Pancreas (tissue), 10 donors: Measurements from ENCODE around the gene PSORS1C2. TPM values are rescaled to one million over a fixed set of nuclear protein-coding genes. Genes with fewer than 3 reads are reported as not detected.
A peak's percentile ranks its signal among the peaks of the same experiment; 100 is the strongest.

Source experiments
- ATAC-seq, 4 donors: fragments of 200-7000 bp; cut with Tn5 transposase; one replicate each; pipeline versions ENCODE4 v1.8.0 to v1.9.1; 2020; ENCODE audit warnings: mild to moderate bottlenecking in 4 of 4, moderate library complexity in 4 of 4
- DNase-seq, 6 donors: peaks; one replicate each; pipeline ENCODE4 v3.0.0-alpha.2; 2020
- FAIRE-seq: peaks from 2 replicates; lab custom pipeline; 2012; peaks lifted over from hg19 to GRCh38; lab: Jason Lieb, UNC
- H3K27ac ChIP-seq, 4 donors: fragments of 200-600 bp; sonication (generic); 1 replicate in 3 of 4; 2 replicates in 1 of 4; pipeline versions ENCODE4 v1.5.0 to v1.8.0; 2020
- H3K27me3 ChIP-seq, 4 donors: fragments of 200-600 bp; one replicate each; pipeline ENCODE4 v1.8.0; 2021
- H3K36me3 ChIP-seq, 3 donors: fragments of 200-600 bp; sonication (generic) in 1 of 3; one replicate each; pipeline versions ENCODE4 v1.5.0 to v1.8.0; 2020 to 2021
- H3K4me1 ChIP-seq, 3 donors: fragments of 200-600 bp; one replicate each; pipeline ENCODE4 v1.8.0; 2021
- H3K4me3 ChIP-seq, 4 donors: fragments of 200-600 bp; sonication (generic) in 2 of 4; one replicate each; pipeline versions ENCODE4 v1.5.0 to v1.8.0; 2020 to 2021
- H3K9me3 ChIP-seq, 4 donors: fragments of 200-600 bp; one replicate each; pipeline ENCODE4 v1.8.0; 2021
- WGBS, 2 donors: extraction: QIAGEN DNeasy Blood & Tissue Kit; methylation state at CpG; one replicate each; pipeline ENCODE4 v1.1.7; 2013; 5-methylcytosine and 5-hydroxymethylcytosine counted together
- intact Hi-C, 3 donors: fragments of 100-400 bp; cut with DNase I; formaldehyde crosslinking; loops; one replicate each; pipeline versions ENCODE4 v1.11.1 to v1.14.2; 2022
- polyA plus RNA-seq, 2 donors: library from polyadenylated mRNA; stranded (reverse); fragments of 200-250 nt; gene quantifications; one replicate each; pipeline ENCODE4 v1.2.3, GENCODE V29; 2013
- total RNA-seq, 6 donors: library from RNA; stranded (reverse); fragmentation: NEBNext Ultra II Directional in 4 of 6; extraction: Animal tissue kit (Norgen Biotek cat#: 25700) in 4 of 6; gene quantifications; one replicate each; pipeline versions ENCODE4 v1.2.1 to v1.2.4, GENCODE V29; 2021 to 2023
- TF ChIP-seq, protein P1 (sequence below), 4 donors: fragments of 200-600 bp; sonication (generic) in 3 of 4; IDR thresholded peaks; one replicate each; pipeline versions ENCODE4 v1.5.0 to v1.8.0; 2021; ENCODE audit warnings: antibody characterized with exemption in 4 of 4
- donor health status: healthy with polysubstance abuse.
- donor health status: DM: no; HTN: no; CAD: no; lungs with moderate emphysema.
- donor health status: DM: no; HTN: no; CAD: no.
- donor health status: control.
- donor health status: control.
- donor health status: Bipolar disorder and iron deficiency.
- donor health status: DM: yes; HTN: yes; CAD: no.
- donor health status: DM: no; HTN: no; CAD: no.
- donor health status: DM: no; HTN: no; CAD: no.
- donor health status: DM: yes; HTN: yes; CAD: no.

PSORS1C2 gene
- total and polyA plus RNA-seq, 8 donors: not detected

- H3K9me3 ChIP-seq: no peaks in the 10 kb centered on the region
- WGBS, 2 donors: 1 to 5% methylated on average over 8 of the region's 8 CpGs
- FAIRE-seq (no peak), ATAC-seq (peak; percentile 57 to 80 (median 72)), DNase-seq (peak in 5 of 6 donors; percentile 40 to 89 (median 71))
- TF ChIP-seq, protein P1, sequence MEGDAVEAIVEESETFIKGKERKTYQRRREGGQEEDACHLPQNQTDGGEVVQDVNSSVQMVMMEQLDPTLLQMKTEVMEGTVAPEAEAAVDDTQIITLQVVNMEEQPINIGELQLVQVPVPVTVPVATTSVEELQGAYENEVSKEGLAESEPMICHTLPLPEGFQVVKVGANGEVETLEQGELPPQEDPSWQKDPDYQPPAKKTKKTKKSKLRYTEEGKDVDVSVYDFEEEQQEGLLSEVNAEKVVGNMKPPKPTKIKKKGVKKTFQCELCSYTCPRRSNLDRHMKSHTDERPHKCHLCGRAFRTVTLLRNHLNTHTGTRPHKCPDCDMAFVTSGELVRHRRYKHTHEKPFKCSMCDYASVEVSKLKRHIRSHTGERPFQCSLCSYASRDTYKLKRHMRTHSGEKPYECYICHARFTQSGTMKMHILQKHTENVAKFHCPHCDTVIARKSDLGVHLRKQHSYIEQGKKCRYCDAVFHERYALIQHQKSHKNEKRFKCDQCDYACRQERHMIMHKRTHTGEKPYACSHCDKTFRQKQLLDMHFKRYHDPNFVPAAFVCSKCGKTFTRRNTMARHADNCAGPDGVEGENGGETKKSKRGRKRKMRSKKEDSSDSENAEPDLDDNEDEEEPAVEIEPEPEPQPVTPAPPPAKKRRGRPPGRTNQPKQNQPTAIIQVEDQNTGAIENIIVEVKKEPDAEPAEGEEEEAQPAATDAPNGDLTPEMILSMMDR (IDR thresholded peaks at IDR 0.05): peak; percentile 80 to 88 (median 86)
- intact Hi-C loops: no loop called here
- no peaks in the 10 kb centered on the region for H3K36me3 ChIP-seq
- no peak overlapping the region for H3K27ac ChIP-seq
- no peak overlapping the region for H3K4me3 ChIP-seq
- H3K27me3 ChIP-seq: no peaks in the 10 kb centered on the region
- no peaks in the 10 kb centered on the region for H3K4me1 ChIP-seq
Observed at GRCh38 chr6:31128093-31128676, 10.7 kb downstream of the PSORS1C2 start.

DNA sequence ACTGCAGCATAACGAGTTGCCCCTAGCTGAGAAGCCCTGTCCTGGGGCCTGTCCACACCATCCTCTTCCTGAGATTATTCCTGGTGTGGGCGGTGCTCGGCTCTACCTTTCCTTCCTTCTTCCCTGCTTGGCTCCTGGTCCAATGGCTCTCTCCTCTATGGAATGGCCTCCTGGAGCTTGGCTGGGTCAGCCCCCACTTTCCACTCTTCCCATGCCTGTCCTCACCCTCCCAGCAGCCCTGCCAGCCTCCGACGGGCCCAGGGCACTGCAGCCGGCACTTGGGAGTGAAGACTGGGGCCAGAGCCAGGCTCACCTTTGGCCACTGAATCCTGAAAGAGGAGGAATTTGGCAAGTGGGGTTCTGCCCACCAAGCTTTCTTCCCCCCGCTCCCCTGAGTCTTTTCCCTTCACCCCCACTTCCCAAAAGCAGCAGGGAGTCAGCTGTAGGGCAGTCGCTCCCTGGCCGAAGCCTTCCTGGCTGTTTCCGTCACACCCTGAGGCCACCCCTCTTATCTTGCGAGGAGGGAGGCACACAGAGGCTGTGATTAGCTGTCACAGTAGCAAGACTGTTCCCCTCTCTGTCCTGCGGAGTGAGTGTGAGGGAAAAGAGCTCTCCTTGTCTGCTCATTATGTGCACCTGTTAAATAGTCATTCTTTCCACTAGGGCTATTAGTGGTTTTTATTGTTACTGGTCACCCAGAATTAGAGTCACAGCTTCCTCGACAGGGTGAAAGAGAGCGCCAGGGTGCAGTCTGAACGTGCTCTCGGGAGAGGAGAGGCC, 12.3 kb downstream of the PSORS1C2 start:
- DNase-seq: no peak
- peak in 2 of 4 donors; percentile 2 to 12 for ATAC-seq
- Histone ChIP-seq H3K4me3 (no peak overlapping the region), H3K27me3 (no peaks in the 10 kb centered on the region), H3K36me3 (no peaks in the 10 kb centered on the region), H3K9me3 (no peaks in the 10 kb centered on the region), H3K27ac (peak overlapping the region in 2 of 4 donors; percentile 54 to 67), H3K4me1 (peaks cover 0 to 12% (median 0%) of the 10 kb centered on the region in 3 donors)
- no peak for FAIRE-seq
- TF ChIP-seq, protein P1 (IDR thresholded peaks at IDR 0.05): no peak
- intact Hi-C loops: no loop called here
- 54 to 63% methylated on average over 16 of the region's 16 CpGs for WGBS, 2 donors

- ATAC-seq (peak in 1 of 4 donors; percentile 5), DNase-seq (peak in 1 of 6 donors; percentile 18), FAIRE-seq (no peak)
- 64 to 72% methylated on average over 12 of the region's 12 CpGs for WGBS, 2 donors
- Histone ChIP-seq H3K9me3 (no peaks in the 10 kb centered on the region), H3K27ac (peak overlapping the region in 3 of 4 donors; percentile 16 to 67 (median 54)), H3K4me1 (peaks cover 0 to 12% (median 0%) of the 10 kb centered on the region in 3 donors), H3K4me3 (no peak overlapping the region), H3K27me3 (no peaks in the 10 kb centered on the region), H3K36me3 (no peaks in the 10 kb centered on the region)
- intact Hi-C loops: no loop called here
- TF ChIP-seq, protein P1 (IDR thresholded peaks at IDR 0.05): no peak
Observed at GRCh38 chr6:31125586-31126363, 13.1 kb downstream of the PSORS1C2 start.

GRCh38 chr6:31125162-31125561, 13.7 kb downstream of the PSORS1C2 start:
- ATAC-seq: peak in 3 of 4 donors; percentile 21 to 50 (median 50)
- no peak for FAIRE-seq
- intact Hi-C loops: no loop called here
- Histone ChIP-seq H3K4me3 (no peak overlapping the region), H3K36me3 (no peaks in the 10 kb centered on the region), H3K4me1 (peaks cover 0 to 12% (median 0%) of the 10 kb centered on the region in 3 donors), H3K27ac (peak overlapping the region in 3 of 4 donors; percentile 16 to 67 (median 54)), H3K27me3 (no peaks in the 10 kb centered on the region), H3K9me3 (no peaks in the 10 kb centered on the region)
- DNase-seq: peak in 3 of 6 donors; percentile 31 to 50 (median 37)
- TF ChIP-seq, protein P1 (IDR thresholded peaks at IDR 0.05): no peak
- WGBS, 2 donors: 62 to 68% methylated on average over 8 of the region's 8 CpGs
